Epithelial cell of proximal tubule (primary cell): ENCODE data around the gene MXRA7. TPM values are rescaled to one million over a fixed set of nuclear protein-coding genes. Genes with fewer than 3 reads are reported as not detected.
"Not testable (repeated sequence)": the region's sequence is repeated elsewhere in the genome, so short reads cannot be mapped to it uniquely, and the experiment has no call there.

ENCODE experiments used
- DNase-seq: peaks from one replicate; pipeline ENCODE4 v3.0.0-alpha.2; 2011; ENCODE audit warnings: low read depth
- H3K4me3 ChIP-seq: 2 replicates; pipeline ENCODE4 v1.5.1; 2011; ENCODE audit warnings: low read depth, mild to moderate bottlenecking, low read length
- CTCF ChIP-seq: conservative IDR thresholded peaks from 2 replicates; pipeline ENCODE4 v1.5.1; 2012; ENCODE audit warnings: low read depth, mild to moderate bottlenecking, low read length
- total RNA-seq: library from RNA; depleted of rRNA; stranded (reverse); fragments of >200 nt; gene quantifications from 2 replicates; pipeline ENCODE4 v1.2.3, GENCODE V29; 2015

Gene MXRA7
- total RNA-seq, 1 donor from 2014 or later, result 167 TPM

- DNase-seq, result no peak
- no peak for TF ChIP-seq CTCF
- H3K4me3 ChIP-seq, result peak overlapping the region; percentile 88
Observed at GRCh38 chr17:76734080-76734840, 23.5 kb upstream of the MXRA7 start.

- TF ChIP-seq CTCF, result no peak
- no peak overlapping the region for H3K4me3 ChIP-seq
- DNase-seq, result no peak
Observed at GRCh38 chr17:76733618-76733957, 22.8 kb upstream of the MXRA7 start.

- DNase-seq, result no peak
- no peak for TF ChIP-seq CTCF
- H3K4me3 ChIP-seq, result no peak overlapping the region
Observed at GRCh38 chr17:76732734-76733617, 22.2 kb upstream of the MXRA7 start.

- H3K4me3 ChIP-seq, DNase-seq: not testable (repeated sequence)
Observed at GRCh38 chr17:76731800-76732733, 21.3 kb upstream of the MXRA7 start.

GRCh38 chr17:76727745-76728456, 17.1 kb upstream of the MXRA7 start:
- TF ChIP-seq CTCF, result no peak

GRCh38 chr17:76726776-76727718, 16.3 kb upstream of the MXRA7 start, which contains the start of gene METTL23:
Gene METTL23 (plus strand): TSS chr17:76726839. CDS start chr17:76729711, 2,872 bp downstream.
- peak; percentile 68 for TF ChIP-seq CTCF
- DNase-seq, result no peak
- peak within 1 kb of the TSS; percentile 98 for H3K4me3 ChIP-seq

More at GRCh38 chr17:76727745-76728456, 17.1 kb upstream of the MXRA7 start:
- peak overlapping the region; percentile 98 for H3K4me3 ChIP-seq
- no peak for DNase-seq
